NCI-H82 (cell line): ENCODE data around the gene USP16.

Experiments
- DNase-seq: peaks from one replicate; lab custom pipeline; 2025; lab: John Stamatoyannopoulos, UW

USP16 gene

DNA sequence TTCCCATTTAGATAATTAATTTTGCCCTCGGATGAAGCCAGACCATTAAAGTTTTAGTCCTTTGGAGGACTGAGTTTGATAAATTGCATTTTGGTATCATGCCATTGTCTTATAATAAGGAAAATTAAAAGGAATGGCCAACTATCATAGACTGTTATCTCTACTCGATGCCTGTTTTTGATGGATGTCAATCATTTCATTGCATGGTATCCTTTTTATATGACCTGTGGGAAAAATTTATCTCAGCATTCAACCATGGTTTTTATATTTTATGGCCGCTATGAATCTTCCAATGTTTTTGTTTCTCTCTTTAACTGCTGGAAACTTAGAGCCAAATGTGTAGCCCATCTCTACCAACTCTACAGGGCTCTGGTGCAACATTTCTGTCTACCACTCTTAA is 58.8 kb downstream of the USP16 start:
- no peak for DNase-seq

DNA sequence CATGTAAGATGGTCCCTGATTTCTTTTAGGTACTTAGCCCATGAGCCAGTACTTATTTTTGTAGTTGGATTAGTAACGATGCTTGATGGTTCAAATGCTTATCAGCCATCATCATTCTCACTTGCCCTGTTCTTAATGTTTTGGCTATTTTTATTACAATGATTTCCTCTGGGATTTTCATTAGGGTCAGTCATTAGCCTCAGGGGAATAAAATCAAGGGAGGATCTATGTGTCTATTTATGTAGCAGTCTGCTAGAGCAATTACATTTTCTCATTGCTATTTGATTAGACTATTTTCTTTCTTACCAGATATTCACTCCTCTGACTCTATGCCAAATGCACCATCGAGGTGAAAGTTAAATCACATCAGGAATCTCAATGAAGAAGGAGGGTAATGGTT is 59.9 kb downstream of the USP16 start:
- no peak for DNase-seq

DNA sequence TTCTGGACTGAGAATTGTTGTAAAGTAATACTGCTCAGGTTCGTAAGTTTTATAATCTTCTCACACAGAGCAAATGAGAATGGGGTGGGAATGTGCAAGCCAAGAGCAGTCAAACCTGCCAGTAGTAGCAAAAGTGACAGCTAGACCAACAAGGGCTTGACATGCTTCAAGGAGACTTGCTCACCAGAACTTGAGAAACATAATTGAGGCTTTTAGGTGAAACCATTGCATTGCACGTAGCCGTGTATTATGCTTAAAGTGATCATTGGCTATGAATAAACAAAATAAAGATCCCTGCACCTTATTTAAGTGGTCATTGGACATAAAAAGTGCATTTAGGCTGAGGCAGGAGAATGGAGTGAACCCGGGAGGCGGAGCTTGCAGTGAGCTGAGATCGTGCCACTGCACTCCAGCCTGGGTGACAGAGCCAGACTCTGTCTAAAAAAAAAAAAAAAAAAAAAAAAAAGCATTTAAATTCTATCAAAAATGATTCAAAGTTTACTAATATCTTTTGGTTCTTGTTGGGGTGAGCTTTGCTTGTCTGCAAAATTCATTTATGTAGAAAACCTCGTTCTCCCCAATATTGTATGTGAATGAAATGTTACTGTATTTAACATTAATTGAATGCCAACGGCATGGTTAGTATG is 60.8 kb downstream of the USP16 start:
- DNase-seq = no peak

DNA sequence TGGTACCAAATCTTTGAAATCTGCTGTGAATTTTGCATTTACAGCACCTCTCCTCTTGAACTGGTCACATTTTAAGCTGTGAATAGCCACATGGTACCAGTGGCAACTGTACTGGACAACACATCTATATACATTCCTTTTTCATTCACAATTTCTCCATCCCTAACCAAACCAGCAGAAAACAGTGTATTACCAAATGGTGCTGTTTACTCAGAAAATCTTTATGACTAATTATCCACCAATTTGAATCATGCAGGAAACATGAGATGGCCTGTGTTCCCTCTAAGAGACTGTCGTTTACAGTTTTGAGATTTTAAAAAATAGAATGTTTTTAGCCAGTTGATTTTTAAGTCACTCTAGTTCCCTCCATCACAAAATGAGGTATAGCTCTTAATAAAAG is 66.6 kb downstream of the USP16 start:
- no peak for DNase-seq

DNA sequence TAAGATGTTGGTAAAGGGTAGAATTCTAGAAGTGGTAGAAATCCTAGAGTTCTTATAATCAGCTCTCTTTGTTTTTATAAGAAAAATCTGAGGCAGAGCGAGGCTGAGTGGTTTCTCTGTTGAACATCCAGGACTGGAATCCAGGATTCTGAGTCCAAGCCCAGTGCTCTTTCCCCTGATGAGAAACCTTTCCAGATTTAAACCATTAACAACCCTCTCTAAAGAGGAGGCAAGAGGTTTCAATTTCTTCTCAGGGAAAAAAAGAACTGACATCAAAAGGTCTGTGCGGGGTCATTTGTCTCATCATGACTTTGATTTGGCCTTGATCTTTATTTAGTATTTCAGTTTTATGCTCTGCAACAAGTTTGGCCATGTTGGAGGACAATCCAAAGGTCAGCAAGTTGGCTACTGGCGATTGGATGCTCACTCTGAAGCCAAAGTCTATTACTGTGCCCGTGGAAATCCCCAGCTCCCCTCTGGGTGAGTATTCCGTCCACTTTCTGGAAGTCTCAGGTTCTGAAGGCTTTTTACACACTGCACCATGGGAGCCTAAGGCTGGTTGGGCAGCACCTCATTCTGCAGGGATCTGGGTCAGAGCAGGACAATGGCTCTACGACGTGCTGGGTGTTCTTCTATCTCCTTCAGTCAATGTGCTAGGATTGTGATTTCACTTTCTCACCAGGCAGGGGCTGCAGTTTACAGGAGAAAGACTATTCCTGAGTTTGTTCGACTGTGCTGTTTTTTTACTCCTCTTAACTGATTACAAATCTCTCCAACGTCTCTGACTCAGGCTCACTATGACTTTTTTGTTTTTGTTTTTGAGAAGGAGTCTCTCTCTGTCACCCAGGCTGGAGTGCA is 67.9 kb downstream of the USP16 start:
- no peak for DNase-seq

DNA sequence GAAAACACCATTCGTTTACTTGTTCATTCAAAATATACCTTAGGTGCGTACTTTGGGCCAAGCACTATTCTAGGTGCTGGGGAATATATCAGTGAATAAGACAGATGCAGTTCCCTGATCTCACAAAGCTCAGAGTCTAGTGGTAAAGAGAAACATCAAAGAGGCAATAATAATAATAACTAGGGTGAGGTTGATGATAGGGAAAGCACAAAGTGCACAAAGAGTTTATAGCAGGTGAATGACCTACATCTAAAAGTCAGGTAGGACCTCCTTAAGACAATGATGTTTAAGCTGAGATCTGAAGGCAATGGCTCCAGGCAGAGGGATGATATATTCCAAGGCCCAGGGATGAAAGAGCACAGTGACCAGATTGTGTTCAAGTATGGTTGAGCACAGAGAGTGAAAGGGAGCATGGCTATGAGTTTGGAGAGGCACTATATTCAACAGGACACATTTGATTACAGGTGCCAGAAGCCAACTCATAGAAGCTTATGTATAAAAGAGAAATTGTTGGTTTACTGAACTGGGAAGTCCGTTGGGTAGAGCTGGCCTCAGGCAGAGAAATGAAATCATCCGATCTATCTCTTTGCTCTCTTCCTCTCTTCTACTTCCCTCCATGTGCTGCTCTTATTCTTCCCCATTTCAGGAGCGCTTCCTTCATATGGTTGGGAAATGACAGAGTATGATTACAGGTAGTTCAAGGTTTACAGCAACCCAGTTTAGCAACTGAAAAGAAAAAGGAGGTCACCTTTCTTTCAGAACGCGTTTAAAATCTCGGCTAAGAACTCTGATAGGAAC is 71.9 kb downstream of the USP16 start:
- no peak for DNase-seq

DNA sequence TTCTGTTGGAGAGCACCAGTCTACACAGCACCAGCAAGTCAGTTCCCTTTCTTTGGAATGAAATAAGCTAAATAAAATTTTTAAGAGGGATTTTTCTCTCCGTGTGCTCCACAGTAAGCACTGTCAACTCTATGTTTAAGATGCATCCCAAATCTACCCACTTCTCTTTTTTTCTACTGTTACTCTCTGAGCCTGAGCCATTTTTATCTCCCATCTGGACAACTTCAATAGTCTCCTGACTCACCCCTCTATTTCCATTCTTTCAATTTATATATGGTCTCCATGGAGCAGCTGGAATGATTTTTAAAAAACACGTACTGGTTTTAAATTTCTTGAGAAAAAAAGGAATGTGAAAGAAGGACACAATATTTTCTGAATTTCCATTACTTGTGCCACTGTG is 73.7 kb downstream of the USP16 start:
- no peak for DNase-seq

DNA sequence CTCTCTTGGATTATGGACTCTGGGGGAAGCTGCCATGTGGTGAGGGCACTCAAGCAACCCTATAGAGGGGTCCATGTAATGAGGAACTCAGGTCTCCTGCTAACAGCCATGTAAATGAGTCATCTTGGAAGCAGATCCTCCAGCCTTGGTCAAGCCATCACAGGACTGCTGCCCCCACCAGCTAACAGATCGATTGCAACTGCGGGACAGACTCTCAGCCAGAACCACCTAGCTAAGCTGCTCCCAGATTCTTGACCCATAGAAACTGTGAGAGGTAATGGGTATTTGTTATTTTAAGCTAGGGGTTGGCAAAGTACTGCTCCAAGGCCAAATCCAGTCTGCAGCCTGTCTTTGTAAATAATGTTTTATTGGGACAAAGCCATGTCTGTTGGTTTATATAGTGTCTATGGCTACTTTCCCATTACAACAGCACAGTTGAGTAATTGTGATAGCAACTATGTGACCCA is 78.4 kb downstream of the USP16 start:
- no peak for DNase-seq
